ENCODE measurements around the gene GRIN3A.

Gene GRIN3A

DNA sequence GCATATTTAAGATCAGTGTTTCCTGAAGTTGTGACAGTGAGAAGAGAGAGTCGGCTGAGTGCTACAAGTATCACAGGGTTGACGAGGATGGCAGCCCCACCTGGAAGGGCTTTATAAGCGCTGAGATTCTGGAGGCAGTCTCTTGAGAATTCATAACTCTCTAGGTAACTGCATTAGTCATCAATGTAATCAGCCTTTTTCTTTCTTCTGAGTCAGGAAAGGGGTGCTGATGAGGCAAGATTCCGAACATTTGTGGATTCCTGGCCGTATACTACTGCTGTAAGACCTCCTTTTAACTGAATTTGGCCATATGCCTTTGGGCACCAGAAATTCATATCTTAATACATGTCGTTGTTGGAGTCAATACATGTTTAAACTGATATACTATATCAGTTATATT lies 211.4 kb downstream of the GRIN3A start:
- H3F3A ChIP-seq (ENCODE audit: control insufficient read depth, insufficient read depth) = no peaks in the 10 kb centered on the region
- H3K9me3 ChIP-seq (ENCODE audit: control insufficient read depth, insufficient read depth, low read length) = no peaks in the 10 kb centered on the region
- H3K4me1 ChIP-seq (ENCODE audit: control insufficient read depth, low read length) = no peaks in the 10 kb centered on the region
- H3K9me2 ChIP-seq (replicated peaks; ENCODE audit: control insufficient read depth, low read length) = no peaks in the 10 kb centered on the region
- no peaks in the 10 kb centered on the region for H4K20me1 ChIP-seq (ENCODE audit: control insufficient read depth, insufficient read depth, low read depth, low read length)
- no peaks in the 10 kb centered on the region for H3K79me2 ChIP-seq (ENCODE audit: control insufficient read depth, low read length)
- no peaks in the 10 kb centered on the region for H3K36me3 ChIP-seq (ENCODE audit: control insufficient read depth, low read length)
- H3K27ac ChIP-seq (ENCODE audit: low read depth, low read length) = no peak overlapping the region
- TF ChIP-seq, protein P1, sequence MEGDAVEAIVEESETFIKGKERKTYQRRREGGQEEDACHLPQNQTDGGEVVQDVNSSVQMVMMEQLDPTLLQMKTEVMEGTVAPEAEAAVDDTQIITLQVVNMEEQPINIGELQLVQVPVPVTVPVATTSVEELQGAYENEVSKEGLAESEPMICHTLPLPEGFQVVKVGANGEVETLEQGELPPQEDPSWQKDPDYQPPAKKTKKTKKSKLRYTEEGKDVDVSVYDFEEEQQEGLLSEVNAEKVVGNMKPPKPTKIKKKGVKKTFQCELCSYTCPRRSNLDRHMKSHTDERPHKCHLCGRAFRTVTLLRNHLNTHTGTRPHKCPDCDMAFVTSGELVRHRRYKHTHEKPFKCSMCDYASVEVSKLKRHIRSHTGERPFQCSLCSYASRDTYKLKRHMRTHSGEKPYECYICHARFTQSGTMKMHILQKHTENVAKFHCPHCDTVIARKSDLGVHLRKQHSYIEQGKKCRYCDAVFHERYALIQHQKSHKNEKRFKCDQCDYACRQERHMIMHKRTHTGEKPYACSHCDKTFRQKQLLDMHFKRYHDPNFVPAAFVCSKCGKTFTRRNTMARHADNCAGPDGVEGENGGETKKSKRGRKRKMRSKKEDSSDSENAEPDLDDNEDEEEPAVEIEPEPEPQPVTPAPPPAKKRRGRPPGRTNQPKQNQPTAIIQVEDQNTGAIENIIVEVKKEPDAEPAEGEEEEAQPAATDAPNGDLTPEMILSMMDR (IDR thresholded peaks at IDR 0.05; ENCODE audit: low read depth, low read length, poor library complexity, severe bottlenecking) = no peak
- TF ChIP-seq EZH2phosphoT487 (IDR thresholded peaks at IDR 0.05; ENCODE audit: borderline replicate concordance, low read length) = no peak
- no peak overlapping the region for H3K4me2 ChIP-seq (ENCODE audit: low read length)
- H3K4me3 ChIP-seq (ENCODE audit: low read length) = no peak overlapping the region
- H3K27me3 ChIP-seq (ENCODE audit: control insufficient read depth, low read length) = 0 out of 2 replicates have a peak, but pooled peaks cover 2% of the 10 kb centered on the region

DNA sequence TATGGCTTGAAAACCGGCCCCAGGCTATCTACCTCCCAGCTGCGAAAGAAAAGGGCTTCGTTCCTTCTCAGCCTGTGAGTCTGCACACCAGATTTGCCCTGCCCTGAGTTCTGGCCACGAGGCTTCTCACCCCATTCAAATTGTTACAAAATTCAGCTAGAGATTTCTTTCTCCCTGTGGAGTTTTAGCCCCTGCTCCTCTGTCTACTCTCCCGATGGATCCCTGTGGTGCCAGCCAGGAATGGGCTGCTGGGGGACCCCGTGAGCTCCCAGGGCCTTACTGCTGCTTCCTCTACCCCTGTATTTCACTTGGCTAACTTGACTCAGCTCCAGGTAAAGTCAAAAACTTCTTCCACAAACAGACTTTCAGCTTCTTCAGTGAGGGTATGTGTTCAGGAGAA lies 214.1 kb downstream of the GRIN3A start:
- no peaks in the 10 kb centered on the region for H3K9me2 ChIP-seq (replicated peaks; ENCODE audit: control insufficient read depth, low read length)

More for the DNA sequence above, 214.1 kb downstream of the GRIN3A start:
- Histone ChIP-seq H3K4me3 (ENCODE audit: low read length) (no peak overlapping the region), H3K4me1 (ENCODE audit: control insufficient read depth, low read length) (no peaks in the 10 kb centered on the region), H3K4me2 (ENCODE audit: low read length) (no peak overlapping the region), H3K79me2 (ENCODE audit: control insufficient read depth, low read length) (no peaks in the 10 kb centered on the region), H3K27ac (ENCODE audit: low read depth, low read length) (no peak overlapping the region), H3K27me3 (ENCODE audit: control insufficient read depth, low read length) (0 out of 2 replicates have a peak, but pooled peaks cover 2% of the 10 kb centered on the region), H3K36me3 (ENCODE audit: control insufficient read depth, low read length) (no peaks in the 10 kb centered on the region), H3K9me3 (ENCODE audit: control insufficient read depth, insufficient read depth, low read length) (no peaks in the 10 kb centered on the region), H3F3A (ENCODE audit: control insufficient read depth, insufficient read depth) (no peaks in the 10 kb centered on the region), H4K20me1 (ENCODE audit: control insufficient read depth, insufficient read depth, low read depth, low read length) (no peaks in the 10 kb centered on the region)
- TF ChIP-seq, protein P1 (IDR thresholded peaks at IDR 0.05; ENCODE audit: low read depth, low read length, poor library complexity, severe bottlenecking) = no peak
- TF ChIP-seq EZH2phosphoT487 (IDR thresholded peaks at IDR 0.05; ENCODE audit: borderline replicate concordance, low read length) = no peak
